Renal pelvis (tissue), 4 donors: ENCODE data around the gene YES1. TPM values are rescaled to one million over a fixed set of nuclear protein-coding genes. Genes with fewer than 3 reads are reported as not detected.
"Not testable (repeated sequence)": the region's sequence is repeated elsewhere in the genome, so short reads cannot be mapped to it uniquely, and the experiment has no call there.

Source experiments
- DNase-seq: peaks from one replicate; pipeline ENCODE4 v3.0.0-alpha.2; 2013
- polyA plus RNA-seq, 3 donors: library from polyadenylated mRNA; unstranded; fragments of 120-200 nt; gene quantifications; one replicate each; pipeline ENCODE4 v1.2.1, GENCODE V29; 2013; ENCODE audit not compliant: insufficient read length in 3 of 3

YES1 gene
- polyA plus RNA-seq, 3 donors, result 59.0 to 63.9 (median 62.3) TPM

DNA sequence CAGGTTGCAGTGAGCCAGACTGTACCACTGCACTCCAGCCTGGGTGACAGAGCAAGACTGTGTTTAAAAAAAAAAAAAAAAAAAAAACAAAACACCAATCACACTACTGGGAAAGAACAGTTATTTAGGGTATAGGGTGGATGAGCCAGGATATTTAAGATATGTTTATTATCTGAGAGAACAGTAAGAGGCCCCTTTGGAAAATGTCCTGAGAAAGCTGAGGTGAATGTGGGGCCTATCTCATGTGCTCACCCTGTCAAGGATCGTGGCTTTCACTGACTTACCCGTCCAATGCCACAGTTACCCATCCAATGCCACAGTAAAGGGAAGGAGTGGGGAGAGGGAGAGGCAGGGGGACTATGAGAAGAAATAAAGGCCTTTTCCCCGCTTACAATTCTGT is 79.7 kb downstream of the YES1 start:
- DNase-seq, result no peak

DNA sequence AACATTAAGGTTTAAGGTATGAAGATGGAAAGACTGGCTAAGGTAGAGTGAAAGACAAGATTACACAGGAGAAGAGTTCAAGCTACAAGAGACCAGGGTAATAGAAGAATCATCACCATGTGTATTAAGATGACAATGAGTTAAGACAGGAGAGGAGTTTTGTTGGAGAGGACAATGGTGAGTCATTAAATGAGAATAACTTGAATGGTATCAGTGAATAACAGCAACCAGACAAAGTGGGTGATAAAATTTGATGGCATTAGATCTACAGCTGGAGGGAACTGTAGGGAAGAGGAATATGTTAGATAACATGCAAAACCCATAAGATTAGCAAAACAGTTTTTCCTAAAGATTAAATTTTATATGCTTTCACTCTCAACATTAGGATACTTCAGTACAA is 80.9 kb downstream of the YES1 start:
- no peak for DNase-seq

DNA sequence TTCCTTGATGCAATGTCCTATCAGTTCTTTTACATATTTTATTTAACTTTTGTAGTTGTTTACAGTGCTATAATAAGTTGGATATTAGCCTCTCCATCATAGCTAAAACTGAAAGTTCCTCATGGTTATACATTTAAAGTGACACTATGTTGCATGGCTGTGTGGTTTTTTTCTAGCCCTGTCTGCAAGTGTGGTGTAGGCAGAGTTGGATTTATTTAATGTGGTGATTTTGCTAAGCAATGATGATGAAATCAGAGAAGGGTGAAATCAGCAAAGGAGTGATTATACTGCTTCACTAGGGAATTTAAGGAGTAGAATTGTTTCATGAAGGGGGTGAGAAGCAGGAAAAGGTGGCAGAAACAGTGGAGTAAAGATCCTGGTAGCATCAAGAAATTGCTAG is 81.3 kb downstream of the YES1 start:
- no peak for DNase-seq

DNA sequence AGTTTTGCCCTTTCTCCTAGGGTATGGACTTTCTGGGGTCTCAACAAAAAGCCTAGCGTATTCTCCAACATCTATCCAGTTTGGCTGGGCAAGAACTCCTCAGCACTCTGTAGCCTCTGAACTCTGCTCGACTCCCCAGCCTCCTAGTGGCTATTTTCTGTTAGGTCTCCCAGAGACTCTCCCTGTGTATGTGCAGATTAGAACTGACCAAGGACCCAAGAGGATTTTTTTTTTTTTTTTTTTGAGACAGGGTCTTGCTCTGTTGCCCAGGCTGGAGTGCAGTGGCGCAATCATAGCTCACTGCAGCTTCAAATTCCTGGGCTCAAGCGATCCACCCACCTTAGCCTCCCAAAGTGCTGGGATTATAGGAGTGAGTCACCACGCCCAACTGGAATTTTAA is 81.9 kb downstream of the YES1 start:
- not testable (repeated sequence) for DNase-seq

DNA sequence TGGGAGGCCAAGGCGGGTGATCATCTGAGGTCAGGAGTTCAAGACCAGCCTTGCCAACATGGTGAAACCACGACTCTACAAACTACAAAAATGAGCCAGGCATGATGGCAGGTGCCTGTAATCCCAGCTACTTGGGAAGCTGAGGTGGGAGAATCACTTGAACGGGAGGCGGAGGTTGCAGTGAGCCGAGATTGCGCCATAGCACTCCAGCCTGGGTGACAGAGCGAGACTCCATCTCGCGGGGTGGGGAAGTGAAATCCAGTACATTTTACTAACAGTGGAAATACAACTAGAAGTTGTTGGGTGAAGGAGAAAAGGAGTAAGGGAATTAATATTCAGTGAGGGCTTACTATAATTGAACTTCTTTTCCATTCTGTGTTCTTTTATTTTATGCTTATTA is 86.4 kb downstream of the YES1 start:
- DNase-seq, result no peak

DNA sequence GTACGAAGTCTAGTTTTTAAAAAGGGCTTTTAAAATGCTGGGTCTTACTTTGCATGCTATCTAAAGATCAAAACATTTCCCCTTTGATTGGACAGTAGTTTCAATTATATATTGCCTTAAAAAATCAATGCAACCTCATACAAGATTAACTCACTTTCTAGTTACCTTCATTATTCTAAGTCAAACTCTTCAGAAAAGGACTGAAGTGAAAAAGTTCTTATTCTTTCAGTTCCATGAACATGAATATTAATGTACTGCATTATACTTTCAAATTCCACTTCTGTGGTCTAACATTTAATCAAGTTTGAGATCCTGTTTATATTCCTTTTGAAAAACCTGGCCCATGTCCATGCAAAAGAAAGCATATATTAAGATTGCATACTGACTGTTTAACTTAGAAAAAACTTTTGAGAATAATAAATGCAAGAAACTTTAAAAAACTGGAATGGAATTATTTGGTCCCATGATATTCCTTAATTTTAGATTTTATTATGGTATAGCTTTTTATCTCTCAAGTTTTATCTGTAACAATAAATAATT is 88.4 kb downstream of the YES1 start:
- DNase-seq, result no peak

DNA sequence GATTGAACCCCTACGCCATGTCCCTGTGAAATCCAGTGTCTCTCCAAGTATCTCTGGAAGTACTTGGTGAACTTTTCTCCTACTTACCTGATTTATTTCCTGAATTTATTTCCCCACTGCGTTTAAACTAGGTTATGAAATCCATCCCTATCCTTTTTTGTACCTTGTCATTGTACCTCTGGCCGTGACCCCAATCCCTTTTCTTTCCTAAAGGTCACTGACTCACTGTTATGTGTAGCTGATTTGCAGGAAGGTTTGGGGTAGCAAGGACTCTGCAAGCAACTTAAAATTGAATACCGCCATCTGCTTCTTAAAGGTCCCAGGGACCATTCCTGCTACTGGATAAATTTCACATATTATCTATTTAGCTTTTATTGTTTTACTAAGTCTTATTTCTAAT is 95.0 kb downstream of the YES1 start:
- DNase-seq, result no peak

DNA sequence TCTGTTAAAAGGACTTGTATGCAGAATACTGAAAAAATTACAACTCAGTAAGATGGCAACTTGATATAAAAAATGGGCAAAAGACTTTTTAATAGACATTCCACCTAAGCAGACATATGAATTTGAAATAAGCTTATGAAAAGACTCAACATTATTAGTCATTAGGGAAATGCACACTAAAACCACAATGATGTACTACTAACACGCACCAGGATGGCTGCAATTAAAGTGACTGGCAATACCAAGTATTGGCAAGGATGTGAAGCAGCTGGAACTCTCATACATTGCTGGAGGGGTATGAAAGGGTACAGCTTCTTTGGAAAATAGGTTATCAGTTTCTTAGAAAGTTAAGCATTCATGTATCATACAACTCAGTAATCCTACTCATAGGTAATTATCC is 96.4 kb downstream of the YES1 start:
- no peak for DNase-seq

DNA sequence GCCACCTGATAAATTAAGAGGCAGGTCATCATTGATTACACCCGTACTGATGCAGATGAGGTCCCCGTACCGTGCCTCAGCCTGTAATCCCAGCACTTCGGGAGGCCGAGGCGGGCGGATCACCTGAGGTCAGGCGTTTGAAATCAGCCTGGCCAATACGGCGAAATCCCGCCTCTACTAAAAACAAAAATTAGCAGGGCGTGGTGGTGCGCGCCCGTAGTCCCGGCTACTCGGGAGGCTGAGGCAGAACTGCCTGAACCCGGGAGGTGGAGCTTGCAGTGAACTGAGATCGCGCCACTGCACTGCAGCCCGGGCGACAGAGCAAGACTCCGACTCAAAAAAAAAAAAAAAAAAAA is 98.9 kb downstream of the YES1 start:
- DNase-seq, result no peak

DNA sequence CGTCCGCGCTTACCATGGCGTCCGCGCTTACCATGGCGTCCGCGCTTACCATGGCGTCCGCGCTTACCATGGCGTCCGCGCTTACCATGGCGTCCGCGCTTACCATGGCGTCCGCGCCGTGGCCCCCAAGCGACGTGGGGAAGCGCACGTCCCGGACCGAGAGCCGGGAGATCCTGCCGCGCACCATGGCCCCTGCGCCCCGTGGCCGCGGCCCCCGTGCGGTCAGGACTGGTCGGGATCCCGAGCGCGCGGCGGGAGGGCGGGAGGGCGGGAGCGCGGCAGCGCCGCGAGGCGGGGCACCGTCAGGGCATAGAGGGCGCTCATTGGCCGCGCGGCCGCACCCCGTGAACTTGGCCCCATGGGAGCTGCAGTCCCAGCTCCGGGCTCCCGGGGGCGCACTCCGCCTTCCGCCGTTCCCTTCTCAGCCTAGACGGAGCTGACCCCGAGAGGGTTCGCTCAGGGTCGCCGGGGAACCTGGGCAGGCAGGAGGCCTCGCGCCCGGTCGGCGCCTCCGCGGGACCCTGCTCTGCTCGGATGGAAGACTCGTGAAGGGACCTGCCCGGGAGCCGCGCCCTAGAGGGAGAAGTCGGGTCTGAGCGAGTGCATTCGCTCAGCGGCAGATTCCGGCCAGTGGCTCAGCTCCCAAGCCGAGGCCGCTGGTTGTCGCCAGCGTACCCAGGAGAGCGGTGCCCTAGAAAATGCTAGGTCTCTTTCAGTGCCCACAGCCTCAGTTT is 99.5 kb downstream of the YES1 start, which contains the start of gene ENOSF1:
ENOSF1 (minus strand) TSS at position 230 of the 734 bp plus-strand sequence; CDS start at position 187, 43 bp downstream.
- peak; percentile 84 for DNase-seq

DNA sequence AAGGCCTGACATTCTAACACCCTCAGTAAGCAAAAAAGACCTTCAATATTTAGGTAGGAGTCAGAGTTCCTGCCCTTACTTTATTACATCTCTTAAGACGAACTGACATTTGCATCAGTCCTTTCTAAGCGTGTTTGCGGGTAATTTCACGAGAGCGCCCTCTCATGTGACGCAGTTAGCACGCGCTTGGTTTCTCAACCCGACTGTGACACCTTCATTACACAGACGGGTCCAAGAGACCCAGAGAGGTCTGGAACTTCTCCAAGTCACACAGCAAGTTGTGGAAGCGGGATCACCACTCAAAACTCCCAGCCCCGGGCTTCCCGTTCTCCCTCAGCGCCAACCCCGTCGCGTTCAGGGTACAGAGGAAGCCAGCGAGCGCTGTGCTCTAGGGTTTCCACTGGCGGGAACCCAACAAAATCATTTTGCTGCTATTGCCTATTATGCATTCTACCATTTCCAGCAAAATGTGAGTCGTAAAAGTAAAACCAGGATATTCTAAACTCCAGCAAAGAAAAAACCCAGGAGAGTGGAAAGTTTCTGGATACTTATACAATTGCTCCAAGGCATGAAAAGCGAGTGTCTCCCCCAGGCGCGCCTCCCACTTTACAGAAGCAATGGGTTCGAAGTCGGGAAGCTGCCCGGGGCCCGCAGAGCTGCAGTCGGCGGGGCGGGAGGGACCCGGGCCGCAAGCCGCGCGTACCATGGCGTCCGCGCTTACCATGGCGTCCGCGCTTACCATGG is 100.2 kb downstream of the YES1 start:
- peak; percentile 61 for DNase-seq

DNA sequence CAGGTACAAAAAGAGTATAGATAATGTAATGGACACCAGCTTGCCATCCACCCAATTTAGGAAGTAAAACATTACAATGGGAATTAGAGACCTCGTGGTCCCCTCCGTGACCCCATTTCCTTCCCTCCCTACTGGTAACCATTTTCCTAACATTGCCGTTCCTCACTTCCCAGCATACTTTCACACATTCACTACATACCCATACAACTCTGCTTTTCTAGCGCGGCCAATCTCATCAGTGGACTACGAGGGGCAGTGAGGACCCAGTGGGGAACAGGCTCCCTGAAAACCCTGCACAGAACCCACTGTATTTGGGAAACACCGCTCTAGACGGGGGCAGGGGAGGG is 100.8 kb downstream of the YES1 start:
- peak; percentile 33 for DNase-seq

DNA sequence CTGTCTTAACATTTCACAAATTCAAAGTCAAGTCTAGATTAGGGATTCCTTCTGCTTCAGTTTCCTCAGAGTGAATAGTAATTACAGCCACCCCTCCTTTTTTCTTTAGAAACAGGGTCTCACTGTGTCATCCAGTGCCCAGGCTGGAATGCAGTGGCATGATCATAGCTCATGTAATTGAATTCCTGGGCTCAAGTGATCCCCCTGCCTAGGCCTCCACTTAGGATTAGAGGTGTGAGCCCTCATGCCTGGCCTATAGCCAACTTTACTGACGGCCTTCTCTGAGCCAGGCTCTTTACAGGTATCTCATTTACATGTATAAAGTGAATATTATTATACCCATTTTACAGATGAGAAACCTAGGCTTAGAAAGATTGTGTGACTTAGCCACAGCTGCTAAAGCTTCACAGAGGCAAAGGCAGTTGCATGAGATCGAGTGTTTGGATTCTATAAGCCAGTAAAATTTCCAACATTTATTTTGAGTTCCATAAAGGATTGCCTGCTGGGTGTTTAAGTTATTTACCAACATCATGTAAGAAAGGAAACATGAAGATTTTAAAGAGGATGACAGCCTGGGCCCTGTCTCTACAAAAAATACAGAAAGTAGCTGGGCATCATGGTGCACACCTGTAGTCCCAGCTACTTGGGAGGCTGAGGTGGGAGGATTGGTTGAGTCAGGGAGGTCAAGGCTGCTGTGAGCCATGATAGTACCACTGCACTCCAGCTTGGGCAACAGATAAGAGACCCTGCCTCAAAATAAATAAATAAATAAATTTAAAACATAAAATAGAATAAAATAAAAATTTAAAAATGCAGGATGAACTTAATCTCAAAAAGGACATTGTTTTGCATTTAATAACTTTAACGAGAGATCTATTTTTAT is 101.4 kb downstream of the YES1 start:
- no peak for DNase-seq

DNA sequence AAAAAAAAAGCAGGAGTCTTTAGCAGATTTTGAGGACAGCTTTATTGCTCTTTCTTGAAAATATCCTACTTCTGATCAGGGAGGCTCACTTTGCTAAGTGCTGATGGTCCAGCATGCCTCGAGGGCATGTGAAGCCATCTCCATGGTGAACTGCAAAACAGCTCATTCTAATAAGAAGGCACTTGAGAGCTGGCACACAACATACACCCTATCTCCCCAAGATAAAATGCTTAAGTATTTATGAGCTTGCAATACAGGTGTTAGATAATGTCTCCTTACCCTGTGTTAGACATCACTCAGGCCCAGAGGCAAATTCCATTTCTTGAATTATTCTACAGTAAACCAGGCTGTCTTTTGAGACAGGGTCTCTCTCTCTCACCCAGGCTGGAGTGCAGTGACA is 102.3 kb downstream of the YES1 start:
- DNase-seq, result no peak

DNA sequence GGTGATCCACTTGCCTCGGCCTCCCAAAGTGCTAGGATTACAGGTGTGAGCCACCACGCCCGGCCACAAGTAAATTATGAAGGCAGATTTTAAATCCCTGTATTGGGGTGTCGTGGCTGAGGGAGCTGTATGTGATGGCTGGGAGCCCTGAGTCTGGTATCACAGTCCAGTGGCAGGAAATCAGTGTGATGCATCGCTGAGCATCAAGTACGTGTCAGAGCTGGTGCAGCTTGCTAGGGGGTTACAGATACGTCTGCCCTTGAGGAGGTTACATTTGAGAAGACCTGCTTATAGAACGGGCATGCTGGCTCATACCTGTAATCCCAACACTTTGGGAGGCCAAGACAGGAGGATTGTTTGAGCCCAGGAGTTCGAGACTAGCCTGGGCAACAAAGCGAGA is 103.9 kb downstream of the YES1 start:
- no peak for DNase-seq

DNA sequence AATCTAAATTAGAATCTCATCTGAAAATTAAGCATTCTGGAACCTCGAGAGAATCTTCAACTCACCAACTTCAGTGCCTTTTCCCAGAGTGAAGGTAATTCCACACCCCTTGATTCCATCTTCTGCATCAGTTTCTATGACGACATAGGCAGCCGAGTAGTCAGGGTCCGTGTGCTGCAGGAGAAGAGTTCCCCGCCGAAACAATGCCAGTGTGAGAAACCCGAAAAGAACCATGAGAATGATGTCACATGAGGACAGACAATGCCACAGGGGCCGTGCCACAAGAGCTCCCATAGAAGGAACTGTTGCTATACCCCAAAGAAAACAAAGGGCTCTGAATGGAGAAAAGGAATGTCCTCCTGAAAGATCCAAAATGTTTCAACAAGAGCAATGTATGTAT is 105.6 kb downstream of the YES1 start:
- DNase-seq, result no peak

DNA sequence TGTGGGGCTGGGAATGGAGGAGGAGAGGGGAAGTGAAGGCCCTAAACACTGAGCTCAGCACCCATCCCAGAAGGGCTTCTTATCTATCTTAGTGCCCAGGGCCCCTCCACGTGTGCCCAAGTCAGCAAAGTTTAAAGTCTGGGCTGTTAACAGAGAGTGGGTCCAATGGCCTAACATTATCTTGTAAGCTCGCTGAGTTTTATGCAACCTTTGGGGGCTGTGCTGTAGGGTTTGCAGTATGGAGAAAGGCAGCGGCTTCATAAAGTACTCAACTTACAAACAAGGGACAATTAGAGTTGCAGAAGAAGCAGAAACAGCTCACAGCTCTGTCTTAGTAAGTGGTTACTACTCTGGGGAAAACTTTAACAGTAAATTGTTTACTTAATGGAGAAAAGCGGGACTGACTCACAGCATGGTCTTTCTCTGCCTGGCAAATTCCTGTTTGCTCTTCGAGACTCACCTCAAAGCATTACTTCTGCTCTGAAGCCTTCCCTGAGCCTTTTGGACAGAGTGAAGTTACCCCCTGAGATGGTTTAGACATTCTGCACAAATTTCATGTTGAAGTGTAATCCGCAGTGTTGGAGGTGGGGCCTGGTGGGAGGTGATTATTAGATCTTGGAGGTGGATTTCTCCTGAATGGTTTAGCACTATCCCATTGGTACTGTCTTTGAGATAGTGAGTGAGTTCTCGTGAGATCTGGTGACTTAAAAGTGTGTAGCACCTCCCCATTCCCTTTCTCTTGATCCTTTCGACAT is 108.7 kb downstream of the YES1 start:
- DNase-seq, result no peak

DNA sequence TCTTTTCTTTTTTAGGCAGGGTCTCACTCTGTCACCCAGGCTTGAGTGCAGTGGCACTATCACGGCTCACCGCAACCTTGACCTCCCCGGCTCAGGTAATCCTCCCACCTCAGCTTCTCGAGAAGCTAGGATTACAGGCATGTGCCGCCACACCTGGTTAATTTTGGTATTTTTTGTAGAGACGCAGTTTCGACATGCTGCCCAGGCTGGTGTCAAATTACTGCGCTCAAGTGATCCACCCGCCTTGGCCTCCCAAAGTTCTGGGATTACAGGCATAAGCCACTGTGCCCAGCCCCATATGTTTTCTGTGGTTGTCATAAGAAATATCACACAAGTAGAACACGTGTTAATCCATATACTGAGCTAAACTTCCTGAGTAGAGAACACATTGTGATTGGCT is 114.2 kb downstream of the YES1 start:
- peak; percentile 34 for DNase-seq

DNA sequence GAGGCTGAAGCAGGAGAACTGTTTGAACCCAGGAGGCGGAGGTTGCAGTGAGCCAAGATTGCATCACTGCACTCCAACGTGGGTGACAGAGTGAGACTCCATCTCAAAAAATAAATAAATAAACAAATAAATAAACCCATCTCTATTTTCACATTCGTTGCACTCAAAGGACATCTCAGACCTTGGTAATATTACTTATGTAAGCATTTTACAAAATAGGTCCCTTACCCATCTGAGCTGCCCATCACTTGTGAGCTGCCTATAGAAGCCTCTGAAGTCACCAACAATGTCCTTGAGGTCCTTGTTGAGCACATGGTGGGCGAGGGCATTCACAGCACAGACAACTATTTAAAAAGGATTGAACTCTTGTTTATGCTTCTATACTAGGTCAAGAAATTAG is 115.0 kb downstream of the YES1 start:
- DNase-seq, result no peak

DNA sequence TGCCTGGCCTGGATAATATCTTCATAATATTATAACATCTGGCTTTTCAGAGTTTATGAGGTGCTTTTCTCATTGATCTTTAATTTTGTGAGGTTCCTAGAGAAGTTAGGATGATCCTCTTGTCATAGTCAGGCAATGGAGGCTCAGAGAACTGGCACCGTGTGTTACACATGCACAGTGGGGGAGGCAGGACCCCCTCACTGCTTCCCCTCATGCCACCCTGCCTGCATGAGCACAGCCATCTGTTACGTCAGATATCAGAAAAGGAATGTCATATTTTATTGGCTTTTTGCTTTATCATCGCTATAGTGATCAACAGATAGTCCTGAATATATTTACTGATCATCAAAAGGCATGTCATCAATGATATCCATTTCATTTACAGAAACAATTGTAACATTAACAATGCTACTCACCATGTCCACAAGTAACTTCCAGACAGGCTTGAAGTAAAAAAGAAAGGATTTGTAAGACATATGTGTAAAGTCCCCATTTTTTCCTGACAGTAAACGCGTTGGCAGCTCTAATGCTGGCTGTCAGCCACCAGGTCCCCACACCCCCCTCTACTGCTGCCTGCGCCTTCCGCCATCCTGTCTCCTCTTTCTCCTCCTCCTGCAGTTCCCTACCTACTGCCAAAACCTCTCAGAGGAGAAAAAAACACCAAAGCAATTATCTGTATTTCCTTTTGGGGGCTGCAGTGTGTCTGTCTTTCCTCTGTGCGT is 118.4 kb downstream of the YES1 start:
- DNase-seq, result no peak

DNA sequence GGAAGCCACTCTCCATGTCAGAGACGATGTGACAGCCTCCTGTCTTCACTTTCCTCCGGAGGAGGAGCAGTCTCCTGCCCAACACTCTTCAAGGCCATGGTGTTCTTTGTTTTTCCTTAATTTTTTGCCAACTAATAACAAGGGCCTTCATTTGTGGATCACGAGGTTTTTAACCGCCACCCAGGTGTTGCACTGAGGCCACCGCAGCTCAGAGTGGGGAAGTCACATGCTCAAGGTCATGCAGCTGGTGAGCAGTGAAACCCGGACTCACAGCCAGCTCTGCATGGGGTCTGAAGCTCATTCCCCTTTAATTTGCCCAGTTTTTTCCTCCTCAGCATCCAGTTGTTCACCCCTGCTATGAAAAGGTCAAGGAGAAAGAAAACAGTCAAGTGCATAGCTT is 119.2 kb downstream of the YES1 start:
- DNase-seq, result no peak
